ENCODE data around the gene ENPP4.
A peak's percentile ranks its signal among the peaks of the same experiment; 100 is the strongest.
"Not testable (repeated sequence)": the region's sequence is repeated elsewhere in the genome, so short reads cannot be mapped to it uniquely, and the experiment has no call there.

Gene ENPP4, protein sequence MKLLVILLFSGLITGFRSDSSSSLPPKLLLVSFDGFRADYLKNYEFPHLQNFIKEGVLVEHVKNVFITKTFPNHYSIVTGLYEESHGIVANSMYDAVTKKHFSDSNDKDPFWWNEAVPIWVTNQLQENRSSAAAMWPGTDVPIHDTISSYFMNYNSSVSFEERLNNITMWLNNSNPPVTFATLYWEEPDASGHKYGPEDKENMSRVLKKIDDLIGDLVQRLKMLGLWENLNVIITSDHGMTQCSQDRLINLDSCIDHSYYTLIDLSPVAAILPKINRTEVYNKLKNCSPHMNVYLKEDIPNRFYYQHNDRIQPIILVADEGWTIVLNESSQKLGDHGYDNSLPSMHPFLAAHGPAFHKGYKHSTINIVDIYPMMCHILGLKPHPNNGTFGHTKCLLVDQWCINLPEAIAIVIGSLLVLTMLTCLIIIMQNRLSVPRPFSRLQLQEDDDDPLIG

GRCh38 chr6:46129629-46130511 lies at the start of gene ENPP4:
Gene ENPP4 (plus strand): TSS chr6:46129989. CDS start chr6:46139584, 9,595 bp downstream.
- DNase-seq, result peak; percentile 61

- no peak for DNase-seq
These were observed 49.7 kb upstream of the ENPP4 start for GRCh38 chr6:46080111-46080510.

- not testable (repeated sequence) for DNase-seq
These were observed 44.1 kb upstream of the ENPP4 start for GRCh38 chr6:46085688-46086087.

- peak; percentile 8 for DNase-seq
These were observed 39.4 kb upstream of the ENPP4 start for GRCh38 chr6:46090115-46091079.

DNA sequence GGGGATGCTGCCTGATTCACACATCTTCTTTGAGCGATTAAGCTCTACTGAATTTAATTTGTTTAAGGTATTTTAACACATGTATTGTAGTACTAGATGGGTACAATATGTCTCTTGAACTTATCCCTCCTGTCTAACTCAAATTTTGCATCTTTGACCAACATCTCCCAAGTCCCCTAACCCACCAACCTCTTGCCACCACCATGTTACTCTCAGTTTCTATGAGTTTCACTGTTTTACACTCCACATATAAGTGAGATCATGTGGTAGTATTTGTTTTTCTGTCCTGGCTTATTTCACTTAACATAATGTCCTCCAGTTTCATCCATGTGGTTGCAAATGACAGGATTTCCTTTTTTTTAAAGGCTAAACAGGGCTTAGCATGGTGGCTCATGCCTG lies 38.7 kb upstream of the ENPP4 start:
- DNase-seq, result no peak

- no peak for DNase-seq
These were observed 34.5 kb upstream of the ENPP4 start for GRCh38 chr6:46095251-46095650.

DNA sequence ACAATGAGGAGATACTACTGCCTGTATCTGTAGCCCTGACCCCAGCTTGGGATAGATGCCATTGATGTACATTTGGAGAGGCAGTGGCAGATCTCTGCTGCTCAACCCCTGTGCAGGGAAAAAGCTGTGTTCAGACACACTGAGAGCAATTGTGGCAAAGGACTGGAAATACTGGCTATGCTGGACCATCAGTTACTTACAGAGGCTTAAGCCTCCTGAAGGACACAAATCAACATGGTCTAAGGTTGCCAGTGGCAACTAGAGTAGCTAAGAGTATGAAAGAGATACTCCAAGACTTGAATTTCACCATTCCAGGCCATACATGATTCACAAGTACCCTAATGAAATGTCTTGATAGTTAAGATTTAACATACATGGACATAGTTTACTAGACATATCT lies 32.4 kb upstream of the ENPP4 start:
- no peak for DNase-seq

GRCh38 chr6:46098678-46099077 lies 31.1 kb upstream of the ENPP4 start:
- DNase-seq, result no peak

DNA sequence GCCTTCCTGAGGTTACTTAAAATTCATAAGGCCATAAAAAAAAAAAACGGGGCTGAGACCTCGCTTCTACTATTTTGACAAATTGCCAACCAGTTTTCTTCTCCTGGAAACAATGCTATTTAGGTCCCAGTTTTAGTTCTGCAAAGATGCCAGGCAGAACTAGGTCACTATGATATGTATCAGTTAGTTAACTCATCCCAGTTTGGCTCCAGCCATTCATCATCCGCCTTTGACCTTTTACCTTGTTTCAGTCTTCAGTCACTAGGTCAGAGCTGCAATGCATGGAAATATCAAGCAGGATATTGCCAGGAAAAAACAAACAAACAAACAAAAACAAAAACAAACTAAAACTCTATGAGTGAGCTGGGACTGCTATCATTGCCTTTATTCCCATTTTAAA lies 29.8 kb upstream of the ENPP4 start:
- no peak for DNase-seq

DNA sequence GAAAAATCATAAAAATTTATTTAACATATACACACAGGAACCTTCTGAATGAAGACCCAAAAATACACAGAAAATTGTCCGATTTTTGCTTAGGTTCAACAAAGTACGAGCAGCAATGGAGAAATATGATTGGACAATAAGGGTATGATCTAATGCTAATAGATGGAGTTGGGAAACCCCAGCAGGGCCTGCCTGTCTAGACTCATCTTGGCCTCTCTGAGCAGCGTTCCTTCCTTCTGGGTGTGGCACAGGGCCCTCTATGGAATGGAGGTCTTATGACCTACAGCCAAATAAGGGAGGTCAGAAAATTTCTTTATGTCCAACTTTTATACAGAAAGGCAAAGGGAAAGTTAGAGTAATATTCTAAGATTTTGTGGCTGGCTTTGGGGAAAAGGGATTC lies 27.7 kb upstream of the ENPP4 start:
- no peak for DNase-seq

- no peak for DNase-seq
These were observed 26.2 kb upstream of the ENPP4 start for GRCh38 chr6:46103441-46104115.

DNA sequence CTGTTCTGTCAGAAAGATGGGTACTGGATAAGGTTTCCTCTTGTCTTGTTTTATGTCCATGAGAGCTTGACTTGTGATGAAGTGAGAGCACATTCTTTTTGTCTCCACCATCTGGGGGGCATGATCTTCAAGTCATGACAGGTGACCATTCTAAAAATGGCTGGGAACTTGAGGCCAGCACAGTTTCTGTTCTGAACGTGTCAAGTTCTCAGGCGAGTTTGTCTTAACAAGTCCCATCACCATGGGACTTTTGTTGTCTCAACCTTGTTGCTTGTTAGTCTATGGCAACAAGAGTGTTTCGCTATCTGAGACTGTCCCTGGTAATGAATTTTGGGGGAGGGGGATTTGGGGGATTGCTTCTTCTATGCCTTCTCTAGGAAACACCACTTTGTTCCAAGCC lies 25.6 kb upstream of the ENPP4 start:
- DNase-seq, result no peak

GRCh38 chr6:46105568-46105967 lies 24.2 kb upstream of the ENPP4 start:
- DNase-seq, result no peak

DNA sequence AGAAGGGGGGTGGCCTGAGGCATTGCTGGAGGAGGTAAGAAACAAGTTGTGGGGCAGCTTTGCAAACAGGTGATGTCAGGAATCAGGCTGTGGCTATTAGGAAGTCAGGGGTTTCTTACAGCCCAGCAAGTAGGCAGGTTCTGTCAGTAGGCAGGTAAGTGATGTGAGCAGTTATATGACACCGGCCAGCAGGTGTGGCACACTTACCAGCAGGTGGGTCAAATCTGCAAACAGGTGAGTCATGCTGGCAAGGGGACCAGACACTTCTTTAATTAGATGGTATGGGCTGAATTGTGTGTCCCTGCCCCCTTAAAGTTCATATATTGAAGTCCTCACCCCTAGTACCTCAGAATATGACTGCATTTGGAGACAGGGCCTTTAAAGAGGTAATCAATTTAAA lies 16.4 kb upstream of the ENPP4 start:
- no peak for DNase-seq

DNA sequence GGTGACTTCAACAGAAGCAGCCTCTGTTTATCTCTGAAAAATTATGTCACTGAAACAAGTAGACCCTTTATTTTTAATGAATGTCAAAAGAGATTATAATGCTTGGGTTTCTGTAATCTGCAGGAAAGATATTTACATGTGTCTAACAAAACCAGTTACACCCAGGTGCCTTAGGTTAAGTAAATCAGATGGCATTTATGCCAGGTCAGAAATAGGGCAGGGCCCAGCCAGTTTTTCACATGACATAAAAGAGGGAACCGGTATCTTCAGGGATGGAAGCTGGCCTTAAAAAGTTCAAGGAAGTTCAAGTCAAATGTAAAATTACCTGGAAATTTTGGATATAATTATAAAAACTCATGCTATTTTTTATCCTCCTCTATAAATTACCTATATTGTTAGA lies 14.2 kb upstream of the ENPP4 start:
- no peak for DNase-seq

- DNase-seq, result no peak
These were observed 13.5 kb upstream of the ENPP4 start for GRCh38 chr6:46116289-46116688.

GRCh38 chr6:46118157-46118556 lies 11.6 kb upstream of the ENPP4 start:
- DNase-seq, result no peak

GRCh38 chr6:46118836-46119235 lies 11.0 kb upstream of the ENPP4 start:
- no peak for DNase-seq

GRCh38 chr6:46119679-46120078 lies 10.1 kb upstream of the ENPP4 start:
- not testable (repeated sequence) for DNase-seq

DNA sequence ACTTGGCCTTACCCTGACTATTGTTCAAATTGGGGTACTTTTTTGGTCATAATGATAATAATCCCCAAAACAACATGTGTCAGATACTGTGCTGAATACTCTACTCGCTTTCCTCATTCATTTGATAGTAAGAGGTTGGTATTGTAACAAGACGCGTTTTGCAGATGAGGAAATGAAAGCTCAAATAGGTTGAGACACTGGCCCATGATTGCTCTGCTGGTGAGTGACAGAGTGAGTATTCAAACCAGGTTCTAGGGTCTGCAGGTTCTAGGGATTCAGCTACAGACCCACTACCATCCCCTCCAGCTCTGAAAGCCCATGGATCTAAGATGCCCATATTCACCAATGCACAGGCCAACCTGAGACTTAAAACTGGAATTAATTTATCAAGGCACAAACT lies 1.3 kb upstream of the ENPP4 start:
- no peak for DNase-seq

DNA sequence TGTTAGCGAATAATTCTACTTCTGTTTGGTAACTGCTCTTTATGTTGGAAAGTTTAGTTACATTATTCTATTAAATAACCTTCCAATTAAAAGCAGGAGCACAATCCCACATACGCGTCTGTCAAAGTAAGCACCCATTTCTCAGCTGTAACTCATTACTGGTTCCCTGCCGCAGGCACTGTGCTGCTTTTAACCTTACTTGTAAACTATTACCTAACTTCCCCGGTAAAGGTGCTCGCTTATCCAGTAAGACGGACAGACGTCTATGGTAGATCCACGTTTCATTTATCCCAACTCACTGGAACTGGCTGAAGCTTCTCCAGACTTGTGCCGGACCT lies 529 bp upstream of the ENPP4 start:
- no peak for DNase-seq

- DNase-seq, result no peak
These were observed 877 bp downstream of the ENPP4 start for GRCh38 chr6:46130666-46131065.
